Stimulated activated CD4-positive, alpha-beta T cell treated with anti-CD3 and anti-CD28 coated beads, TNF-alpha, amount 100 ng/mL, for 4 hours (primary cell): ENCODE results near the gene LSM3.

Experiments used
- DNase-seq, 3 experiments: peaks; one replicate each; pipeline ENCODE4 v3.0.0-alpha.2; 2020; ENCODE audit warnings: low read depth in 3 of 3

Gene LSM3

DNA sequence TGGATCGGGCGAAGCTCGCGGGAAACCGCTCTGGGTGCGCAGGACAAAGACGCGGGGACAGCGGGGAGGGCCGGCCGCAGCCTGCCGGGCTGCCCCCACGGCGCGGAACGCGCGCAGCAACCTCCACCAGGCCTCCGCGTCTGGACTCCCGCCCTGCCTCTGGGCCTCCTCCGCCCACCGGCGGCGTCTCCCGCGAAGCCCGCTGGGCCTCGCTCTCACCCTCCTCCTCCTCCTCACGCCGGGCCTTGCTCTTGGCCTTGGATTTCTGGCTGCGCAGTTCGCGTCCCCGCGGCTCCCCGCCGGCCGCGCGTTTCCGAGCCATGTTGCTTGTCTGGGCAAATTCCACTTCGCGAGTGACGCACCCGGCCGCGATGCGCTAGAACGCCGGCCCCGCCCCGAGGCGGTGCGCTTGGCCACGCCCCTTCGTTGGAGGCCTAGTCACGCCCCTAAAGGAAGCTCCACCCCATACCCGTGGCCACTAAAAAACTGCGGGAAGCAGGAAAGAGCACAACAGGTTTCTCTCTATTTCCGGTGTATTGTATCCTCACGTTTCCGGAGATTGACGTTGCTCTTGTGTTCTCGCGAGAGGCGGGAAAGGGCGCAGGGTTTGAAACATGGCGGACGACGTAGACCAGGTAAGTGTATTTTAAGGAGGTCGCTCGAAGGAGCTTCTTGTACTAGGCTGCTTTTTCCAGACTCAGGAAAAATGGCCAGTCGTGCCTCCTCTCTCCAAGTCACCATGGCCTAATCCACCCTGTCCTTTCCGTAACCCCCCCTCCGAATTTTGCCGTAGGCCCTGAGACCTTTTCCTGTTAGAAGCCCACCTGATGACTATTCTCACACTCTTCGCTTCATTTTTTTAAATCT, at the start of gene LSM3, which contains the start of gene XPC:
TSS of gene LSM3 (plus strand) at position 571 of the 867 bp plus-strand sequence. CDS start at position 615, 44 bp downstream.
TSS of gene XPC (minus strand) at position 355 of the 867 bp plus-strand sequence. CDS start at position 322, 33 bp downstream.
- DNase-seq, result peak; percentile 96 to 97 (median 97)

DNA sequence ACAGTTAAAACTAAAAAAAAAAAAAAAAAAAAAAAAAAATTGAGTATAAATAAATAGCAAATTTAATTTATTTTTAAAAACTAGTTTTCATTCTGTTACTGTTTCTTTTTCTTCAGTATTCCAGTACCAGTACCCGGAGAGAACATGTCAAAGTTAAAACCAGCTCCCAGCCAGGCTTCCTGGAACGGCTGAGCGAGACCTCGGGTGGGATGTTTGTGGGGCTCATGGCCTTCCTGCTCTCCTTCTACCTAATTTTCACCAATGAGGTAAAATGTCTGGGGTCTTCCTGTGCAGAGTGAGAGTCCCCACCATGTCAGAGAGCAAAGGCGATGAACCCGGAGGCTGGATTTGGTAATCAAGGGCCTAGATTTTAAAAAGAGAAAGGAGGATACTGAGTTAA, 49.3 kb upstream of the LSM3 start:
- DNase-seq, result no peak

DNA sequence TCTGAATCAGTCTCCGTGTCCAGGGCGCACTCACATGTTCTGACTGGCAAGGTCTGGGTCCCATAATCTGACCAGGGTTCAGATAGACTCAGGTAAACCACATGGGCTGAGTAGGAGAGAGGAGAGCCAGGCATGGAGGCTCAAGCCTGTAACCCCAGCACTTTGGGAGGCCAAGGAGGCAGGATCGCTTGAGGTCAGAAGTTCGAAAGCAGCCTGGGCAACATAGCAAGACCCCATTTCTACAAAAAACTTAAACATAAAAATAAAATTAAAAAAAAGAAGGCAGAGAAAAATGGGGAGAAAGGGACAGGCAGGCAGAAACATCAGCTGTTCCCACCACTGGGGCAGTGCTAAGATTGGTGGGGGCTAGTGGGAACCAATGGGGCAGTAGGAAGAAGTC, 48.4 kb upstream of the LSM3 start:
- no peak for DNase-seq

DNA sequence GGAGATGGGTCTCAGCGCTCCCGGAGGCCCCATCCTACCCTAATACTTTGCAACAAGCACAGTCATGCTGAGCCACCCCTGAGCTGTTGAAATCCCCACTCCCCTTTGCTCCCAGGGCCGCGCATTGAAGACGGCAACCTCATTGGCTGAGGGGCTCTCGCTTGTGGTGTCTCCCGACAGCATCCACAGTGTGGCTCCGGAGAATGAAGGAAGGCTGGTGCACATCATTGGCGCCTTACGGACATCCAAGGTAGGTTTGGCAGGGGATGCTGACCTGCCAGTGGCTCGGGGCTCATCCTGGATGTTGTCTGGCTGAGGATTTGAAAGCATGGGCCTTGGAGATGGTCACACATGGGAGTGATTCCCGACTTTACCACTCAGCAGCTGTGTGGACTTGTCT, 47.9 kb upstream of the LSM3 start:
- no peak for DNase-seq

DNA sequence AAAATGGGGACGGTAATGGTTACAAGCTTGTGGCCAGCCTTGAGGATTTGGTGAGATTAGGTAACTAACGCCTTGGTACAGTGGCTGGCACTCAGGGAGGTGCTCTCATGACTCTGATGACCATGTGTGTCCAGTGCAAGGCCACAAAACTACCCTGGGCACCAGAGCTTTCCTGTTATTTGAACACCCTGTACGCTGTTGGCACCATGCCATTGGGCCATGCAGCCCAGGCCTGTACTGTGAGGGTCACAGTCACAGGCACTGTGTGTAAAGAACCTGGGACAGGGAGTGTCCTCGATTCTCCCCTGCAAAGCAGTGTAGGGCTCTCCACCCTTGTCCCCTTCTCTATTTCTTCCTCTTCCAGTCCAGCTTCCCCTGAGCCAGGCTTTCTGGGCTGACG, 47.5 kb upstream of the LSM3 start:
- no peak for DNase-seq

DNA sequence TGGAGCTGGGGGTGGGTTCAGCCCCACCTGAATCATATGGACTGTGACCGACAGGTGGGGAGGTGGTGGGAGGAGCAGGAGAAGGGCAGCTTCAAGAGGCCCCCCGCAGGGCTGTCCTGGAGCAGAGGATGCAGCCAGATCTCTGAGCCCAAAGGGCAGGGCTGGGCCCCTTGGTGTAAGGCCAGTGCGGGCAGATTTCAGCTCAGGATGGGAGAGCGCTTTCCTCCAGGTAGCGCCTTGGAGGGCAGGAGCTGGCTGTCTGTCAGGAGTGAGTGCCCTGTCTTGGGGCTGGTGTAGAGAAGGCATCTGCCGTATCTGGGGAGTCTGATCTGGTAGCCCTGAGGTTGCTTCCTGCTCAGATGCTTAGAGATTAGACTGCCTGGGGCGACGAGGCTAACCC, 46.5 kb upstream of the LSM3 start:
- no peak for DNase-seq

DNA sequence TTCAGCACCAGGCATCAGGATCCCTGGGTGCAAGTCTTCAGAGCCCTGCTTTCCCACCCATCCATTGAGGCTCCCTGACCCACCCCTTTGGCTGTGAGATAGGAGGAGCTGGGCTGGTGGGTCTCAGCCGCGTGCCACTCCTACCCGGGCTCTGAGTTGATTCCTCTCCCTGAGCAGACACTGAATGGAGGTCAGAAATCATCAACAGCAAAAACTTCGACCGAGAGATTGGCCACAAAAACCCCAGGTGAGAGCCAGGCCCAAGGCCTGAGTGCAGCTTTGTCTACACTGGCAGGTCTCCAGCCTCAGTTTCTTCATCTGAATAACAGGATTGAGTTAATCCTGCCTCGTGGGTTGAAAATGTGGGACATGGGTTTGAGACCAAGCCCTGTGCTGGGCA, 45.9 kb upstream of the LSM3 start:
- DNase-seq, result no peak

DNA sequence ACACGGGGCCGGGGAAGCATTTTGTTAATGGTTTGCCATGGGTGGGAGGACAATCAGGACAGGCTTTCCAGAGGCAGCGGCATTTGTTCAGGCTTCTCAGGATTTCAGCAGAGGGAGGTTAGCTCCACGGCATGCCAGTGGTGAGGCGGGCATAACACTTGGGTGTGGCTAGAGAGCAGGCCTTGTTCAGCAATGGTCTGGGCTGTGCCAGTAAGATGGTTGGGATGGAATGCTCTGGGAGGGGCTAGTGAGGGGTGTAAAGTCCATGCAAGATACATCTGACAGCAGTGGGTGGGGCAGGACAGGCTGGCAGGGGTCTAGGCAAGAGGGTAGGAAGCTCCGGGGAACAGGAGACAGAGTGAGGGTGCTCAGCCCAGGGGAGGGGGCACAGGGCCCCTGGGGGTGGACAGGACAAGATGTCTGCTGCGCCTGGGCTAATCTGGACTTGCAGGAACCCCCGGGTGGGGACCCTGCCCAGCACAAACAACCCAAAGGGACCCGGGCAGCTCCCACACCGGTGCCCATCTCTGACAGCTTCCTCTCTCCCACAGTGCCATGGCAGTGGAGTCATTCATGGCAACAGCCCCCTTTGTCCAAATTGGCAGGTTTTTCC, 45.3 kb upstream of the LSM3 start:
- no peak for DNase-seq

DNA sequence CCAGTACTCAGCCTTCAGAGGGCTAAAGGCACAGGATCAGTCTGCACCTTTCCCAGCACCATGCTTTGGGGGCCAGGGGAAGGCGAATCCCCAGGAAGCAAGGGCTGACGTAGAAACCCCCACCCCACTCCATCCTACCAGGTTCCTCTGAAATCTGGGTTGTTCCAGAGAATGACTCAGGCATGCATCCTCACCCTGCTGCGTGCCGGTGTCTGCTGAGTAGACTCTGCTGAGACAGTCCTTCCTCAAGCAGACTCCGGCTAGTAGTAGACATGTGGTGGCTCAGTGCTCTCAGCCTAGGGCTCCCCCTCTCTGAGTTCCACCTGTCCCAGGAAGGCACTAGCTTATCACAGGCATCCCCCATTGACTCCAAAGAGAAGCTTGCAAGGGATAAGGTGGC, 44.7 kb upstream of the LSM3 start:
- no peak for DNase-seq

DNA sequence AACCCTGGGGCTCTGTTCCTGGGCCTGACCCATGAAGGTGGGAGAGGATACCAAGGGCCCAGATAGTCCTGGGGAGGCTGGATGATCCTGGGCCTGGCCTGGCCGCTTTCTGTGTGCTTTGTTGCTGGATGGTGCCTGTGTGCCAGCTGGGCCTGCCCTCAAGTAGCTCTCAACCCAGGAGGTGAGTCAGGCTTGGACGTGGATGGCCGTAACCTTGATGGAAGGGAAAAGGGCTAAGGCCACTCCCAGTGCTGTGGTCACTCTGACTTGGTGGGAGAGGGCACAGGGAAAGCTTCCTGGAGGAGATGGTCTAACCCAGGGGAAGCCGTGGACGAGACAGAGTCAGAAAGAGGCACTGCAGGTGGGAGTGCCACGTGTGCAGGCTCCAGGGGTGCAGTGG, 44.3 kb upstream of the LSM3 start:
- no peak for DNase-seq

DNA sequence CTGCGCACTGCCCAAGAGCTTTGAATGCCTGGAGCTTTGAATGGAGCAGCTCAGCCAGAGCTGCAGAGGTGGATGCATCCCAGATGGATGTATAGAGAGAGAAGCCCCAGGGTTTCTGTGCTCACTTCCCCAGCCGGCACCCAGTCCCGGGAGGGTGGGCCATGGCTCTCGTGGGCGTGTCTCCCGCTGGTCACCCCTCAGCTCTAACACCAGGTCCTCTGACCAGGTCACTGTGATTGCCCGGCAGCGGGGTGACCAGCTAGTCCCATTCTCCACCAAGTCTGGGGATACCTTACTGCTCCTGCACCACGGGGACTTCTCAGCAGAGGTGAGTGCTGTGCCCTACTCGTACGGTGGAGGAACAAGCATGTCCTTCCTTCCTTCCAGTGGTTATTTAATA, 43.0 kb upstream of the LSM3 start:
- no peak for DNase-seq

DNA sequence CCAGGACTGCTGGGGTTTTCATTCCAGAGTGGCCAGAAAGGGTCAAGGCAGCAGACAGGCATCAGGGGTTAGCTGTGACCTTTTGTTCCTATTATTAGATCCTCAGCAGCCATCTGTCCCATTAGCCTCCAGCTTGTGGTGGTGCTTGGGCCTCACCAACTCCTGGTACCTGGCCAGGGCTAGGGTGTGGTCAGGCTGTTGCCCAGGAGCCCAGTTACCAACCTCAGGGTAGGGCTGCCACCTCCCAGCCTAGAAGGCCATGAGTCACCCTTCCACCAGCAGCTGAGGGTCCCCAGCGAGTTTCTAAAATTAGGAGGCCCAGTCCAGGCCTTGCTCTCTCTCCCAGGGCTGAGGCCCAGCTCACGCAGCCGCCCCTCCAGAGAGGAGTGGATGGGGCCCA, 41.6 kb upstream of the LSM3 start:
- no peak for DNase-seq

DNA sequence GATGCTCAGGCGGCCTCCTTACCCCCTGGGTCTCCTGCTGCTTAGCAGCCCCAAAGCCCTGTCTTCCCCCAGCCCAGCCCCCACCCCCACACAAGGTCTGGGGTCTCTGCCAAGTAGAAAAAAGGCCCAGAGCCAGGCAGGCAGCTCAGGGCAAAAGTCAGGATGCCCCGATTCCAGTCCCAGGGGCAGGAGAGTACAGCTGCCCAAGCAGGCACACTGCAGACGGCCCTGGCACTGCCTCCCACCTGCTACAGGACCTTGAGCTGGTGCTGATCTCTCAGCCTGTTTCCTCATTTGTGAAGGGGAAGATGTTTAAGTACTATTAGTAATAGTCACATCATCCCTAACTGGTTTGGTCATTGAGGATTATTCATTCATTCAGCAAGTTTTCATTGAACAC, 41.2 kb upstream of the LSM3 start:
- DNase-seq, result no peak

DNA sequence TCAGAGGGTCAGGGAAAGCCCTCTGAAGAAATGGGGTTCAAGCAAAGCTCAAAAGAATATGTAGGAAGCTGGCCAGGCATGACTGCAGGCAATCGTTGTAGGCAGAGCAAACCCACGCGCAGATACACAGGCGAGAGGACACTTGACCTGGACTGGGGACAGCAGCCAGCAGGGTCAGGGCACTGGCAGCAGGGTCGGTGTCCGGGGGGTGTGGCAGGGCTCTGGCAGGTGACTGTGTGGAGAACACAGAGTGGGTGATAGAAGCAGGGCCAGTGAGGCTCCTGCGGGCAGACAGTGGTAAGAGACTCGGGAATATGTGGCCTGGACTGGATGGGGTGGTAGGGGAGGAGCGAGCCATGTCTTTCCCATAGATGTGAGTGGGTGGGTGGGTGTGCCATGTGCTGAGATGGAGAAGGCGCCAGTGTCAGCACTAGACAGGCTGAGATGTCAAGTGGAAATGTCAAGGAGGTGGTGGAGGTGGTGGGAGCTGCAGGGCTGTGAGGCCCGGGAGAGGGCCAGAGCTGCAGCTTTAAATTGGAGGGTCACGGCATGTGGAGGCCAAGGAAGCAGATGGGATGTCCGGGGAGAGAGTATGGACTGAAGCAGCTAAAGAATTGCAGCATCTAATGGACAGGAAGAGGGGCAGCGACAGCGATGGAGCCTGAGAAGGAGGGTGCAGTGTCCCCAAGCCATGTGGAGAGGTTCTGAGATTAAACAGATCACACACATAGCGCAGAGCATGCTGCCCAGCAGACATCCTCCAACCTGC, 40.3 kb upstream of the LSM3 start:
- no peak for DNase-seq

DNA sequence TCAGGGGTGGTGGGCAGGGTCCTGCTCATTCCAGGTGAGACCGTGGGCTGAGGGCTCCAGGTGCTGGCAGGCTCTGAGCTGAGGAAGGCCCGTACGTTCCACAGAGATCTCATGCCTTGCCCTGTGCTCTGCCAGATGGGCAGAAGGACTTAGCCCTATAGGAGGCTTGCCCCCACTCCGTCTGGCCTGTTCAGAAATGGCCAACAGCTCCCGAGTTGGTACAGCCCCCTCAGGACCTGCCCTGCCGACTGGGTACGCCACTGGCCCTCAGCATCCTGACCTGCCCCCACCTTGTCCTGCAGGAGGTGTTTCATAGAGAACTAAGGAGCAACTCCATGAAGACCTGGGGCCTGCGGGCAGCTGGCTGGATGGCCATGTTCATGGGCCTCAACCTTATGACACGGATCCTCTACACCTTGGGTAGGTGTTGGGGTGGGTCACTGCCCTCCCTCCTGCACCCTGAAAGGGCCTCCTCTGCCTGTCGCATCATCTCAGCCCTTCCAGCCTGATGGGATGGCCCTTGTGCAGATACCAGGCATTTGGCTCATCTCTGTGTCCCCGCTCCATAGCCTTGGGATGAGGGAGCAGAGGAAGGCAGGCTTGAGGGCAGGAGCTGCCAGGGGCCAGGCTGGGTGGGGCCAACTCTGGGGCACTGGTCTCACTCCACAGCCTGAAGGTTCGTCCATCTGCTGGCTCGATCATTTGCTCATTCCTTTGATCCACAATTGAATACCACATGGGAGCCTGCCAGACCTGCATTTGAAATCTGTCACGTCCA, 39.5 kb upstream of the LSM3 start:
- no peak for DNase-seq

DNA sequence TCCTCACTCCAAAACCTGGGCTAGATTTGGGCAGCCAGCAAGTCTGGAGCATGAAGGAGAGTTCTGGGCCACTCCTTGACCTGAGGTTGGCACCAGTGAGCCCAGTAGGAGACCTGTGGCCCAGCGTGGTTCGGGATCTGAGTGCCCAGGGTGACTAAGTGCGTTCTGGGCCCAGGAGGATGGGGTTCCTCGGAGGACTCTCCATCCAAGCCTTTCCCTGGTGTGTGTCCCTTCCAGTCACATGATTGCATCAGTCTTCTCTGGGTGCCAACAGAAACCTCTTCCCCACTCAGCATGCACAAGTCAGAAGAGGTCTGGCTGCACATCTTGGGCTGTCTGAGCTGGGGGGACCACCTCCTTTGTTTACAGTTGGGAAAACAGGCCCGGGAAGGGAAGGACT, 38.8 kb upstream of the LSM3 start:
- DNase-seq, result no peak

DNA sequence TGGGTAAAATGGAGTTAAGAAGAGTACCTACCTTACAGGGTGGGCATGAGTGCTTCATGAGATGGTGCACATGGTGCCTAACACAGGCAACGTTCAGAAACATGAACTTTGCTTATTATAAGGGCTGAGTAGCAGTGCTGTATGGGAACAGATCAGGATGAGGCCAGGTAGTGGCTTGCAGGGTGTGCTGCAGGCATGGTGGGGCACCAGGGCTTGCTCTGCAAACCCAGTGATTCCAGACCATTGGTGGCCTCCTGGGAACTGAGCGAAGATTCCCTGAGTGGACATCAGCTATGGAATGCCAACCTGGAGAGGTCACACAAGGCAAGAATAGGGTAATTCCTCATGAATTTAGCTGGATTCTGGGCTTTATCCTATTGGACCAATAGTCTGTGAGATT, 37.9 kb upstream of the LSM3 start:
- no peak for DNase-seq

DNA sequence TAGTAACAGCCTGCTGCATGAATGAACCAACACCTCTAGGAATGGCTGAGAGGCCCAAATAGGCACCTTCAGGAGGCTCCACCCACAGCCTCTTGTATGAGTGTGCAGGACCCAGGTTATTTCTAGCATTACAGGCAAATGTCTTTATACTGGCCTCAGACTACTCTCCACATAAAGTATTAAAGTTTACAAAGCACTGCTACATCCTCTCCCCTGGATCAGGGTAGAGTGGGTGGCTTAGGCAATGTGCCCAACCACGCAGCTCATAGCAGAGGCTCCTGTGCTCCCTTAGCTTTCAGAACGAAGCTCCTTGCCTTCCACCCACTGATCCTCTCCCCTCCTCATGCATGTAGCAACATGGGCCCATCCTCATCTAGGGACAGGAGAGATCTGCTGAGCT, 37.5 kb upstream of the LSM3 start:
- no peak for DNase-seq

DNA sequence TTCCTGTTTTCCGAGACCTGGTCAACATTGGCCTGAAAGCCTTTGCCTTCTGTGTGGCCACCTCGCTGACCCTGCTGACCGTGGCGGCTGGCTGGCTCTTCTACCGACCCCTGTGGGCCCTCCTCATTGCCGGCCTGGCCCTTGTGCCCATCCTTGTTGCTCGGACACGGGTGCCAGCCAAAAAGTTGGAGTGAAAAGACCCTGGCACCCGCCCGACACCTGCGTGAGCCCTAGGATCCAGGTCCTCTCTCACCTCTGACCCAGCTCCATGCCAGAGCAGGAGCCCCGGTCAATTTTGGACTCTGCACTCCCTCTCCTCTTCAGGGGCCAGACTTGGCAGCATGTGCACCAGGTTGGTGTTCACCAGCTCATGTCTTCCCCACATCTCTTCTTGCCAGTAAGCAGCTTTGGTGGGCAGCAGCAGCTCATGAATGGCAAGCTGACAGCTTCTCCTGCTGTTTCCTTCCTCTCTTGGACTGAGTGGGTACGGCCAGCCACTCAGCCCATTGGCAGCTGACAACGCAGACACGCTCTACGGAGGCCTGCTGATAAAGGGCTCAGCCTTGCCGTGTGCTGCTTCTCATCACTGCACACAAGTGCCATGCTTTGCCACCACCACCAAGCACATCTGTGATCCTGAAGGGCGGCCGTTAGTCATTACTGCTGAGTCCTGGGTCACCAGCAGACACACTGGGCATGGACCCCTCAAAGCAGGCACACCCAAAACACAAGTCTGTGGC, 36.8 kb upstream of the LSM3 start:
- no peak for DNase-seq

DNA sequence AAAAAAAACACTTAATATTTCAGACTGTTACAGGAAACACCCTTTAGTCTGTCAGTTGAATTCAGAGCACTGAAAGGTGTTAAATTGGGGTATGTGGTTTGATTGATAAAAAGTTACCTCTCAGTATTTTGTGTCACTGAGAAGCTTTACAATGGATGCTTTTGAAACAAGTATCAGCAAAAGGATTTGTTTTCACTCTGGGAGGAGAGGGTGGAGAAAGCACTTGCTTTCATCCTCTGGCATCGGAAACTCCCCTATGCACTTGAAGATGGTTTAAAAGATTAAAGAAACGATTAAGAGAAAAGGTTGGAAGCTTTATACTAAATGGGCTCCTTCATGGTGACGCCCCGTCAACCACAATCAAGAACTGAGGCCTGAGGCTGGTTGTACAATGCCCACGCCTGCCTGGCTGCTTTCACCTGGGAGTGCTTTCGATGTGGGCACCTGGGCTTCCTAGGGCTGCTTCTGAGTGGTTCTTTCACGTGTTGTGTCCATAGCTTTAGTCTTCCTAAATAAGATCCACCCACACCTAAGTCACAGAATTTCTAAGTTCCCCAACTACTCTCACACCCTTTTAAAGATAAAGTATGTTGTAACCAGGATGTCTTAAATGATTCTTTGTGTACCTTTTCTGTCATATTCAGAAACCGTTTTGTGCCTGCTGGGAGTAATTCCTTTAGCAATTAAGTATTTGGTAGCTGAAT, 35.9 kb upstream of the LSM3 start:
- peak in 2 of 3 experiments; percentile 21 to 29 for DNase-seq
